ENCODE data around the gene RSPH6A.

The RSPH6A gene

GRCh38 chr19:45780146-45780447 is 35.0 kb downstream of the RSPH6A start:
- DNase-seq (ENCODE audit: low spot score): no peak

- peak; percentile 75 for DNase-seq (ENCODE audit: low spot score)
Measured at GRCh38 chr19:45779231-45780145, 35.6 kb downstream of the RSPH6A start.

GRCh38 chr19:45778010-45778661 is 37.0 kb downstream of the RSPH6A start:
- DNase-seq (ENCODE audit: low spot score): no peak

GRCh38 chr19:45777395-45777961 is 37.6 kb downstream of the RSPH6A start:
- DNase-seq (ENCODE audit: low spot score): no peak

- DNase-seq (ENCODE audit: low spot score): no peak
Measured at GRCh38 chr19:45774765-45775164, 40.3 kb downstream of the RSPH6A start.

GRCh38 chr19:45773384-45773783 is 41.7 kb downstream of the RSPH6A start:
- no peak for DNase-seq (ENCODE audit: low spot score)

GRCh38 chr19:45772912-45773311 is 42.2 kb downstream of the RSPH6A start:
- DNase-seq (ENCODE audit: low spot score): no peak

GRCh38 chr19:45772130-45772840 is 42.8 kb downstream of the RSPH6A start:
- no peak for DNase-seq (ENCODE audit: low spot score)

- DNase-seq (ENCODE audit: low spot score): no peak
Measured at GRCh38 chr19:45771311-45771933, 43.7 kb downstream of the RSPH6A start.

GRCh38 chr19:45770192-45771101 is 44.7 kb downstream of the RSPH6A start:
- DNase-seq (ENCODE audit: low spot score): peak; percentile 98

GRCh38 chr19:45769821-45770191 is 45.3 kb downstream of the RSPH6A start:
- no peak for DNase-seq (ENCODE audit: low spot score)

GRCh38 chr19:45768984-45769782 is 45.9 kb downstream of the RSPH6A start, which contains the start of gene SIX5:
Gene SIX5 (minus strand): TSS chr19:45769252. CDS start chr19:45768844, 408 bp downstream.
- DNase-seq (ENCODE audit: low spot score): peak; percentile 99

GRCh38 chr19:45768655-45768983 is 46.5 kb downstream of the RSPH6A start:
- peak; percentile 54 for DNase-seq (ENCODE audit: low spot score)

GRCh38 chr19:45767881-45768654 is 47.0 kb downstream of the RSPH6A start:
- peak; percentile 58 for DNase-seq (ENCODE audit: low spot score)

GRCh38 chr19:45767410-45767880 is 47.7 kb downstream of the RSPH6A start:
- peak; percentile 85 for DNase-seq (ENCODE audit: low spot score)

- DNase-seq (ENCODE audit: low spot score): peak; percentile 59
Measured at GRCh38 chr19:45766869-45767346, 48.2 kb downstream of the RSPH6A start.

- no peak for DNase-seq (ENCODE audit: low spot score)
Measured at GRCh38 chr19:45766296-45766868, 48.7 kb downstream of the RSPH6A start.

- no peak for DNase-seq (ENCODE audit: low spot score)
Measured at GRCh38 chr19:45765702-45766295, 49.3 kb downstream of the RSPH6A start.
